IMR-90 (cell line): ENCODE measurements around the gene EFEMP1. TPM values are rescaled to one million over a fixed set of nuclear protein-coding genes. Genes with fewer than 3 reads are reported as not detected.
A peak's percentile ranks its signal among the peaks of the same experiment; 100 is the strongest.

Experiments
- ATAC-seq: fragments of 200-7000 bp; cut with Tn5 transposase; 2 replicates; pipeline ENCODE4 v1.9.1; 2020; ENCODE audit warnings: low read depth, mild to moderate bottlenecking, moderate library complexity
- BruUV-seq: library from RNA; stranded (reverse); fragments of 400-500 nt; replicated peaks from 2 replicates; lab custom pipeline; 2021; lab: Mats Ljungman, UMichigan
- CTCF ChIA-PET: fragments of 300-600 bp; formaldehyde crosslinking; extraction: SDS; loops from one replicate; lab custom pipeline; 2021; ENCODE audit warnings: antibody characterized with exemption; lab: Yijun Ruan, JAX
- POLR2A ChIA-PET: fragments of 300-600 bp; sonication (Branson Sonifier 250); formaldehyde crosslinking; loops from one replicate; lab custom pipeline; 2022; ENCODE audit warnings: antibody characterized with exemption; ENCODE audit not compliant: unreplicated experiment; lab: Charles Lee
- DNase-seq: peaks from one replicate; pipeline ENCODE4 v3.0.0; 2013
- H2AFZ ChIP-seq: replicated peaks from 2 replicates; pipeline ENCODE3; 2013; ENCODE audit warnings: low read length, mild to moderate bottlenecking; ENCODE audit not compliant: poor library complexity
- H2AK5ac ChIP-seq: 2 replicates; pipeline ENCODE4 v1.6.1; 2013; ENCODE audit warnings: low read depth, low read length, inconsistent platforms
- H2AK9ac ChIP-seq: replicated peaks from 2 replicates; pipeline ENCODE3; 2013; ENCODE audit warnings: mild to moderate bottlenecking, low read depth, low read length, moderate library complexity; ENCODE audit not compliant: poor library complexity
- H2BK120ac ChIP-seq: 2 replicates; pipeline ENCODE4 v1.6.1; 2013; ENCODE audit warnings: low read depth, low read length, inconsistent platforms
- H2BK15ac ChIP-seq: 3 replicates; pipeline ENCODE4 v1.6.1; 2013; ENCODE audit warnings: low read depth, low read length, inconsistent platforms
- H2BK20ac ChIP-seq: 2 replicates; pipeline ENCODE4 v1.6.1; 2013; ENCODE audit warnings: low read depth, mild to moderate bottlenecking, inconsistent platforms, low read length, moderate library complexity
- H2BK5ac ChIP-seq: 2 replicates; pipeline ENCODE4 v1.6.1; 2013; ENCODE audit warnings: mild to moderate bottlenecking, low read depth, low read length, inconsistent platforms; ENCODE audit not compliant: poor library complexity, severe bottlenecking
- H3K14ac ChIP-seq: replicated peaks from 2 replicates; pipeline ENCODE4 v1.6.1; 2013; ENCODE audit warnings: low read depth, low read length, inconsistent platforms
- H3K18ac ChIP-seq: 2 replicates; pipeline ENCODE4 v1.6.1; 2013; ENCODE audit warnings: low read depth, low read length, control low read depth
- H3K23ac ChIP-seq: 2 replicates; pipeline ENCODE4 v1.6.1; 2013; ENCODE audit warnings: low read depth, low read length, inconsistent platforms
- H3K27ac ChIP-seq: 2 replicates; pipeline ENCODE4 v1.5.1; 2013; ENCODE audit warnings: mild to moderate bottlenecking, control low read depth, low read length; ENCODE audit not compliant: insufficient read depth
- H3K27me3 ChIP-seq: 2 replicates; pipeline ENCODE4 v1.6.1; 2013; ENCODE audit warnings: low read length; ENCODE audit not compliant: control insufficient read depth, insufficient read depth
- H3K36me3 ChIP-seq: 2 replicates; pipeline ENCODE4 v1.6.1; 2013; ENCODE audit warnings: low read length, mixed read lengths; ENCODE audit not compliant: control insufficient read depth, insufficient read depth
- H3K4ac ChIP-seq: 2 replicates; pipeline ENCODE4 v1.6.1; 2013; ENCODE audit warnings: low read depth, low read length, inconsistent platforms
- H3K4me1 ChIP-seq: 2 replicates; pipeline ENCODE4 v1.6.1; 2013; ENCODE audit warnings: low read length, mixed read lengths; ENCODE audit not compliant: control insufficient read depth, insufficient read depth
- H3K4me2 ChIP-seq: 2 replicates; pipeline ENCODE4 v1.6.1; 2013; ENCODE audit warnings: low read depth, mild to moderate bottlenecking, control low read depth, low read length, moderate library complexity
- H3K4me3 ChIP-seq: 2 replicates; pipeline ENCODE4 v1.5.1; 2013; ENCODE audit warnings: low read depth, mild to moderate bottlenecking, control low read depth, low read length, moderate library complexity; ENCODE audit not compliant: insufficient read depth
- H3K56ac ChIP-seq: 2 replicates; pipeline ENCODE4 v1.6.1; 2013; ENCODE audit warnings: low read length, inconsistent platforms; ENCODE audit not compliant: insufficient read depth; ENCODE audit errors: extremely low read depth
- H3K79me1 ChIP-seq, 2 experiments: 2 replicates each; pipeline ENCODE4 v1.6.1; 2013; ENCODE audit warnings: low read length in 2 of 2, inconsistent platforms in 1 of 2, low read depth in 1 of 2
- H3K9ac ChIP-seq: 2 replicates; pipeline ENCODE4 v1.6.1; 2013; ENCODE audit warnings: low read depth, low read length, control low read depth
- H3K9me1 ChIP-seq: 2 replicates; pipeline ENCODE4 v1.6.1; 2013; ENCODE audit warnings: low read length, inconsistent platforms; ENCODE audit not compliant: insufficient read depth
- H3K9me3 ChIP-seq: 2 replicates; pipeline ENCODE4 v1.6.1; 2013; ENCODE audit warnings: low read length; ENCODE audit not compliant: control insufficient read depth, insufficient read depth
- H4K20me1 ChIP-seq: 2 replicates; pipeline ENCODE4 v1.6.1; 2013; ENCODE audit warnings: low read length, inconsistent platforms; ENCODE audit not compliant: insufficient read depth
- H4K5ac ChIP-seq: 2 replicates; pipeline ENCODE4 v1.6.1; 2013; ENCODE audit warnings: mild to moderate bottlenecking, low read depth, low read length, control low read depth
- H4K8ac ChIP-seq, 2 experiments: 2 replicates each; pipeline ENCODE4 v1.6.1; 2013; ENCODE audit warnings: low read depth in 2 of 2, low read length in 2 of 2, control low read depth in 1 of 2, inconsistent platforms in 1 of 2
- H4K91ac ChIP-seq: 2 replicates; pipeline ENCODE4 v1.6.1; 2013; ENCODE audit warnings: low read depth, low read length, inconsistent platforms; ENCODE audit not compliant: insufficient read depth
- BHLHE40 ChIP-seq: fragments of 150-350 bp; IDR thresholded peaks from 2 replicates; pipeline ENCODE4 v1.6.1; 2016; ENCODE audit warnings: mild to moderate bottlenecking, low read depth, low read length
- CEBPB ChIP-seq: IDR thresholded peaks from 2 replicates; pipeline ENCODE4 v1.6.1; 2012; ENCODE audit warnings: low read depth, low read length, improper control_type of control experiment
- CHD1 ChIP-seq: IDR thresholded peaks from 2 replicates; pipeline ENCODE4 v1.6.1; 2012; ENCODE audit warnings: low read depth, low read length, improper control_type of control experiment
- FOS ChIP-seq: fragments of 150-350 bp; IDR thresholded peaks from 2 replicates; pipeline ENCODE4 v1.6.1; 2016; ENCODE audit warnings: low read depth, low read length
- MAFK ChIP-seq: IDR thresholded peaks from 2 replicates; pipeline ENCODE4 v1.6.1; 2012; ENCODE audit warnings: low read depth, low read length, improper control_type of control experiment
- NFE2L2 ChIP-seq: fragments of 150-350 bp; IDR thresholded peaks from 2 replicates; pipeline ENCODE4 v1.6.1; 2016; ENCODE audit warnings: low read depth, mild to moderate bottlenecking, low read length
- RAD21 ChIP-seq: IDR thresholded peaks from 2 replicates; pipeline ENCODE4 v1.6.1; 2012; ENCODE audit warnings: low read length, improper control_type of control experiment
- RFX5 ChIP-seq: IDR thresholded peaks from 2 replicates; pipeline ENCODE4 v1.8.0; 2012; ENCODE audit warnings: low read depth, mild to moderate bottlenecking, low read length, moderate library complexity
- SMC3 ChIP-seq: fragments of 150-350 bp; IDR thresholded peaks from 2 replicates; pipeline ENCODE4 v1.6.1; 2016; ENCODE audit warnings: low read depth, mild to moderate bottlenecking, antibody characterized with exemption, low read length, moderate library complexity
- USF2 ChIP-seq: fragments of 150-350 bp; IDR thresholded peaks from 2 replicates; pipeline ENCODE4 v1.6.1; 2017; ENCODE audit warnings: mild to moderate bottlenecking, antibody characterized with exemption, low read length, low read depth
- WGBS, 2 experiments: methylation state at CpG; one replicate each; pipeline versions ENCODE4 v1.1.5 to v1.1.7; 2013; ENCODE audit warnings: missing lambda C conversion rate in 2 of 2; ENCODE audit not compliant: insufficient read length in 1 of 2; ENCODE audit errors: extremely low coverage in 2 of 2; 5-methylcytosine and 5-hydroxymethylcytosine counted together
- dilution Hi-C: fragments of 300-500 bp; cut with HindIII; formaldehyde crosslinking; loops from one replicate; pipeline ENCODE4 v1.14.3; 2018; ENCODE audit warnings: low sequenced_read_pairs; ENCODE audit not compliant: unreplicated experiment
- in situ Hi-C: fragments of 300-500 bp; cut with MboI; formaldehyde crosslinking; loops from 3 replicates; pipeline ENCODE4 v1.14.3; 2019; ENCODE audit warnings: low sequenced_read_pairs, inconsistent platforms, mixed read lengths
- intact Hi-C: fragments of 100-400 bp; cut with micrococcal nuclease; formaldehyde crosslinking; loops from 2 replicates; pipeline ENCODE4 v1.10.0; 2022
- polyA plus RNA-seq, 3 experiments: library from polyadenylated mRNA; depleted of rRNA; stranded (reverse); fragments of >200 nt; gene quantifications; 2 replicates each; pipeline ENCODE4 v1.2.3, GENCODE V29; 2012; ENCODE audit warnings: low replicate concordance in 1 of 3
- total RNA-seq: library from RNA; depleted of rRNA; stranded (reverse); fragments of >200 nt; gene quantifications from 2 replicates; pipeline ENCODE4 v1.2.3, GENCODE V29; 2012

EFEMP1 gene
- total and polyA plus RNA-seq, 2 of the 4 experiments (the other 2 are of a cell fraction), result 214 to 219 TPM

GRCh38 chr2:55885127-55885943 is 38.2 kb downstream of the EFEMP1 start:
- Histone ChIP-seq H3K18ac (peak overlapping the region; percentile 90), H3K4ac (peak overlapping the region; percentile 91), H3K4me1 (peaks cover 31% of the 10 kb centered on the region), H3K9ac (no peak overlapping the region), H2BK15ac (peak overlapping the region; percentile 84; the same call in 2 of the 3 replicates), H3K14ac (peak overlapping the region; percentile 85; the same call in 1 of the 2 replicates), H4K91ac (peak overlapping the region; percentile 91), H3K4me2 (peak overlapping the region; percentile 9; the same call in 1 of the 2 replicates), H4K8ac (peak overlapping the region; percentile 5 to 97; a peak in 3 of 4 replicates), H3K4me3 (no peak overlapping the region), H3K36me3 (peaks cover 19% of the 10 kb centered on the region), H2AFZ (peak overlapping the region; percentile 81), H3K27me3 (no peaks in the 10 kb centered on the region), H4K20me1 (no peaks in the 10 kb centered on the region), H3K56ac (peak overlapping the region; percentile 74; the same call in 1 of the 2 replicates), H2BK5ac (peak overlapping the region; percentile 97), H3K79me1 (peaks cover 6 to 26% of the 10 kb centered on the region in 2 experiments; a peak in 2 of 4 replicates), H4K5ac (peak overlapping the region; percentile 86), H2BK120ac (peak overlapping the region; percentile 95), H3K9me1 (peaks cover 23% of the 10 kb centered on the region), H2BK20ac (peak overlapping the region; percentile 91), H2AK9ac (no peak overlapping the region), H3K23ac (peak overlapping the region; percentile 94), H3K9me3 (no peaks in the 10 kb centered on the region), H2AK5ac (peak overlapping the region; percentile 93), H3K27ac (peak overlapping the region; percentile 100)
- WGBS, 2 experiments, result 59% methylated on average over 7 of the region's 11 CpGs; no CpG with 5 or more reads in 1 of the 2 experiments
- in situ Hi-C loops, result no loop called here
- BruUV-seq, result no TSS peak
- ChIA-PET CTCF (no interaction called here), POLR2A (no interaction called here)
- TF ChIP-seq NFE2L2 (peak; percentile 72), RAD21 (no peak), CEBPB (peak; percentile 98), FOS (peak; percentile 98), RFX5 (peak; percentile 40; the same call in 1 of the 2 replicates), BHLHE40 (peak; percentile 38; the same call in 1 of the 2 replicates), MAFK (peak; percentile 99), CHD1 (no peak), SMC3 (0 out of 2 replicates have a peak, but pooled peaks have one; percentile 3), USF2 (peak; percentile 81)
- intact Hi-C loops, result loop anchor here (2.0 to 5.0 kb wide), 2 partner anchors 23 to 37 kb away; partner anchors contain the start of gene EFEMP1
- ATAC-seq (peak; percentile 71), DNase-seq (peak; percentile 96)
- dilution Hi-C loops, result no loop called here
